GOT3 (cell line): ENCODE results near the gene POFUT1.
"Not testable (repeated sequence)": the region's sequence is repeated elsewhere in the genome, so short reads cannot be mapped to it uniquely, and the experiment has no call there.

ENCODE experiments used
- DNase-seq: peaks from one replicate; lab custom pipeline; 2025; ENCODE audit warnings: mixed read lengths; lab: John Stamatoyannopoulos, UW

POFUT1 gene

DNA sequence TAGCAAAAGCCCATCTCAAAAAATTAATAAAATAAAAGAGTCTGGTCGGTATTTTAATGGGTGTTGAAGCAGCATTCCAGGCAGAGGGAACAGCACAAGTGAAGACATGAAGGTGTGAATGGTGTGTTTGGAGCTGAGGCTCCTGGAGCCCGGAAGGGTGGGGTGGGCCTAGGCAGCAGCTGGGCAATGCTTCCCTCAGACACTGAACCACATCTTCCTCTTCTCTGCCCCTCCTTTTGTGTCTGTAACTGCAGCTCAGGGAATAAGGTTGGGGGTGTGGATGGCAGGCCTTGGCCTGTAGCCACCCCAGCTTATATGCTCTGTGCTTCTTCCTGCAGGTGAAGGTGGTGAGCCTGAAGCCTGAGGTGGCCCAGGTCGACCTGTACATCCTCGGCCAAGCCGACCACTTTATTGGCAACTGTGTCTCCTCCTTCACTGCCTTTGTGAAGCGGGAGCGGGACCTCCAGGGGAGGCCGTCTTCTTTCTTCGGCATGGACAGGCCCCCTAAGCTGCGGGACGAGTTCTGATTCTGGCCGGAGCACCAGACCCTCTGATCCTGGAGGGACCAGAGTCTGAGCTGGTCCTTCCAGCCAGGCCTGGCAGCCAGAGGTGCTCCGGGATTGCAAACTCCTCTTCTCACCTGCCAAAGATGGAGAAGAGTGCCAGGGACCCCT is 26.6 kb downstream of the POFUT1 start:
- DNase-seq: no peak

GRCh38 chr20:32235331-32236047 is 27.8 kb downstream of the POFUT1 start:
- DNase-seq: no peak

- no peak for DNase-seq
These were observed 28.4 kb downstream of the POFUT1 start for GRCh38 chr20:32236048-32236533.

DNA sequence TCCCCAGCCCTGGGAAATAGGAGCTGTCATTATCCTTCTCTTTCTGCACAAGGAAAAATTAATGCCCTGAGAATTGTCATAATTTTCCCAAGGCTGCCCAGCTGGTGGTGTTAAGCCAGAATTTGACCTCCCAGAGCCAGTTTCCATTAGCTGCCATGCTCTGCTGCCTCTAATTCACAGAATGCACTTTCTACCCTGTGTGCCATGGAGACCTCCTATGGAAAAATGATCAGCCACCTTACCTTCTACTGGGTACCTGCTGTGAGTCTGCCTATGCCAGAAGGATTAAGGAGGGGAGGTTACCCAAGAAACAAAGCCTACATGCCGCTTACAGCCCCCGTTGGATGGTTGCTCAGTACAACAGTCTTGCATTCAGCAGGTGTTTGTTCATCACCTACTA is 29.1 kb downstream of the POFUT1 start:
- no peak for DNase-seq

- DNase-seq: no peak
These were observed 29.7 kb downstream of the POFUT1 start for GRCh38 chr20:32237419-32237818.

DNA sequence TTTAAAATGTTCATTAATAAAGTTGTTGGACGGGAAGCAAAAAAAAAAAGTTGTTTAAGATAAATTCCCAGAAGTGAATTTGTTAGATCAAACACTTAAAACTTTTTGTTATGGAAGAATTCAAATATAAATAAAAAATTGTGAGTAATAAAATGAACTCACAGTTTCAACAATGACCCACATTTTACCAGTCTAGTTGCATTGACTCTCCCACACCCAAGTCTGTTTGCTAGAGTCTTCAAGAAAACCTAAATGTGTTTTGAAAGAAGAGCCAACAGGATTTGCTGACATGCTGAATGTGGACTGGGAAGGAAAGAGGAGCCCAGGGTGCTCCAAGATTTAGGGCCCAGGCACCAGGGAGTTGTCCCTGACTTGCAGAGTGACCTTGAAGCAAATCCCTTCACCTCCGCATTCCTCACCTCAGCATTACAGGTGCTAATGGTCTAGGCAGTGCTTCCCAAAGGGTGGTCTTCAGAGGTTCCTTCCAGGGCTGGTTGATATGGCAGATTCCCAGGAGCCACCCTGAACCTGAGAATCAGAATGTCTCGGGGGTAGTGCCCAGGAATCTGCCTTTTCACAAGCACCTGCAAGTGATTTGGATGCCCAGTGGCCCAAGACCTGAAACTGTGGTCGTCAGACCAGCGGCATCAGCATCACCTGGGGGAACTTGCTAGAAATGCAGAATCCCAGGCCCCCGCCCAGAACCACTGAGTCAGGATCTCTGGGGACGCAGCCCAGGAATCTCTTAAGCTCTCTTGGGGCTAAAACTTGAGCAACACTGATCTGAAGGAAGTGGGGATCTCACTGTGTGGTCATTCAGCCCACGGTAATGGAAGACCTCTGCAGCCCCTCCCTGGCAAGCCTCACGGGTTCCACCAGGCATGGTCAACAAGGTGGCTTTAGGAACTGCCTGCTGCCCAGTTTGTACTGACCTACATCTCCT is 31.1 kb downstream of the POFUT1 start:
- no peak for DNase-seq

- DNase-seq: no peak
These were observed 32.5 kb downstream of the POFUT1 start for GRCh38 chr20:32240205-32240604.

DNA sequence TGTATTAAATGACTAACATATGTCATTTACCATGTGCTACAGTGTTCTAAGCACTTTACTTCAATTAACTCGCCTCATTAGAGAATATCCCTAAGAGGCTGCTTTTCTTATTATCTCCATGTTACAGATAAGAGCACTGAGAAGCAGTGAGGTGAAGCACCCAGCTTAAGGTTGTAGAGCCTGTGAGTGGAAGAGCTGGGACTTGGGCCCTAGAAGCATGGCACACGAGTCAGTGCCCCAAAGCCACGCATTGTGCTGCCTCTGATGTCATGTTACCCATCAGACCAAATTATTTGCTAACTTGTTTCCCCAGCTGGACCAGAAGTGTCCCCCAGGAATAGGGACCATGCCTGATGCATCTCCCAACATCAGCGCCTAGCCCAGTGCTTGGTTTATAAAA is 34.1 kb downstream of the POFUT1 start:
- no peak for DNase-seq

DNA sequence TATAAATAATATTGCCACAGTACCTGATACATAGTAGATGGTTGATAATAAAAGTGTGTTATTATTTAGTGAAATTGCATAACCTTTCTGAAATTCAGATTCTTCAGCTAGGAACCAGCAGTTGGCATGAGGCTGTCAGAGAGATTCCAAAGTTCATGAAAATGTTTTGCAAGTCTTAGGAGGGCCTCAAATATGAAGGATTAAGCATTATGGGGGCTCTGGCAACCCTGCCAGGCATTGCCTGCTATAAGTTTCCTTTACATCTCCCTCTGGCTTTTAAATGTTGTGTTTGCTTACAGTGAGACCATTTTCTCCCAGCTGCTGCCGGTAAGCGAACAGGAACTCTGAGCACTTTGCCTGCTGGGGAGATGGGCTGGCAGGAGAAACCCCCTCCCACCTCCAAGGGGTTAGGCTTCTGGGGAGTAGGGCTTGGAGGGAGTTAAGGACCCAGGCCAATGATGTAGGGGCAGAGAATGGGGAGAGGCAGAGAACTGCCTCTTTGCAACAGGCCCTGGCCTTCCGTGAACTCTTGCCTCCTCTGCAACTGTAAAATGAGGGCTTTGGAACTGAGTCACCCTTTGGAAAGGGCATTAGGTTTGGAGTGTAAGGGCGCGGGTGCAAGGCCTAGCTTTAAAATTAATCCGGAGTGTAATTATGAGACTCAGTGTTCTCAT is 36.6 kb downstream of the POFUT1 start:
- DNase-seq: no peak

GRCh38 chr20:32244959-32245358 is 37.3 kb downstream of the POFUT1 start:
- DNase-seq: no peak

- not testable (repeated sequence) for DNase-seq
These were observed 38.5 kb downstream of the POFUT1 start for GRCh38 chr20:32246208-32246607.

GRCh38 chr20:32248043-32248442 is 40.4 kb downstream of the POFUT1 start:
- no peak for DNase-seq

DNA sequence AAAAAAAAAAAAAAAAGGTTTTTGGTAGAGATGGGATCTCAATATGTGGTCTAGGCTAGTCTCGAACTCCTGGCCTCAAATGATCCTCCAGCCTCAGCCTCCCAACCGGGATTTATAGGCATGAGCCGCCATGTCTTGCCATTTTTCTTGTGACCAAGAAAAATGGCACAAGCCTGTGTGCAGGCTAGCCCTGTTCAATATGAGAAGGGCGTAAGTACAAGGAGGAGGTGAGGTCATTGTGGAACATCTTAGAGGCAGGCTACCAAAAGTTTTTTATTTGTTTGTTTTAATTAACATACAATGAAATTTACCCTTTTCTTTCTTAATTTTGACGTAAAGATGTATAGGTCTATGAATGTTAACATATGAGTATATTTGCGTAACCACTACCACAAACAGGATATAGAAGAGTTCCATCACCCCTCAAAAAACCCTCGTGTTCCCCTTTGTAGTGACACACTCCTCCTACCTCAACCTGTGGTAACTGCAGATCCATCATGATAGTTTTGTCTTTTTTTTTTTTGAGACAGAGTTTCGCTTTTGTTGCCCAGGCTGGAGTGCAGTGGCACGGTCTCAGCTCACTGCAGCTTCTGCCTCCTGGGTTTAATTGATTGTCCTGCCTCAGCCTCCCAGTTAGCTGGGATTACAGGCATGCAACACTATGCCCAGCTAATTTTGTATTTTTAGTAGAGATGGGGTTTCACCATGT is 41.5 kb downstream of the POFUT1 start:
- no peak for DNase-seq

- DNase-seq: no peak
These were observed 43.8 kb downstream of the POFUT1 start for GRCh38 chr20:32251470-32251869.

DNA sequence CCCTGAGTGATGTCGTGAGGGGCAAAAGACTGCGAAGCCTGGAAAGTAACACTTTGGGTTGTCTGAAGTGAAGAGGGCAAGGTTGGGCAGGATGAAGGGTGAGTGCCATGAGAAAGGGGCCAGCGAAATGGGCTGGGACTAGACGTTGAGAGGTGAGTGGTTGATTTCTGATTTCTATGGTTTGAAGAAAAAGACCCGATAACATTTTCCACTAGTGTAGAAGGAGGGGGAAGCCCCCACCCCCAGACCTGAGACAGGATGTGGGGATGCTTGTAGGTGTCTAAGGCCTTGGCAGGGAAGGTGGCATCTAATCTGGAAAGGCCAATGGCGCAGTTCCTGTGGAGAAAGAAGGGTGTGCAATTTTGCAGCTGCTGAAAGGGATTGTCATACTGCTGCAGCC is 44.5 kb downstream of the POFUT1 start:
- DNase-seq: no peak

DNA sequence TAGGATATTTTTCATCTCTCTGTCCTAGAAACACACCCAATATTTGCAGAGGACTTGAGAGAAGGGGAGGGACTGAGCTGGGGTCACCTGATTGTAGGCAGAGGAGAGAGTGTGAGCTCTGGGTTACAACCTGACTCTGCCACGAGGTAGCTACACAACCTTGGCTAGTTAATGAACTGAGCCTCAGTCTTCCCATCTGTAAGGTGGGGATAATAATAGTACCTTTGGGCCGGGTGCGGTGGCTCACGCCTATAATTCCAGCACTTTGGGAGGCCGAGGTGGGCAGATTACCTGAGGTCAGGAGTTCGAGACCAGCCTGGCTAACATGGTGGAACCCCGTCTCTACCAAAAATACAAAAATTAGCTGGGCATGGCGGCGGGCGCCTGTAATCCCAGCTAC is 53.3 kb downstream of the POFUT1 start:
- DNase-seq: not testable (repeated sequence)

- DNase-seq: no peak
These were observed 54.0 kb downstream of the POFUT1 start for GRCh38 chr20:32261644-32262043.

- no peak for DNase-seq
These were observed 55.8 kb downstream of the POFUT1 start for GRCh38 chr20:32263398-32263954.

DNA sequence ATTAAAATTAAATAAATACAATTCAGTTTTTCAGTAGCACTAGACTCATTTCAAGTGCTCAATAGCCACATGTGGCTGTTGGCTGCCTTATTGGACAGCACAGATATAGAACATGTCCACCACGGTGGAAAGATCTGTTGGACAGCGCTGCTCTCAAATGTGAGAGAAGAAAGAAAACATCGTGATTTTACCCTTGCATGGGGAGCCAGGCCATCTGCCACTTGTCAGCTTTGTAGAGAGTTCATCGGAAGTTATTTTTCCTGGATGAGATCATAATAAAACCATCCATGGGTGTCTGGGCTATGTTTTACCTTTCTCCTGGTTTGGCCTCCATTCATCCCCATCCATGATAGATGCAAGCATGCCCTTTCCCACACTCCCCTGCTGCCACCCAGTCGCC is 63.9 kb downstream of the POFUT1 start:
- no peak for DNase-seq

DNA sequence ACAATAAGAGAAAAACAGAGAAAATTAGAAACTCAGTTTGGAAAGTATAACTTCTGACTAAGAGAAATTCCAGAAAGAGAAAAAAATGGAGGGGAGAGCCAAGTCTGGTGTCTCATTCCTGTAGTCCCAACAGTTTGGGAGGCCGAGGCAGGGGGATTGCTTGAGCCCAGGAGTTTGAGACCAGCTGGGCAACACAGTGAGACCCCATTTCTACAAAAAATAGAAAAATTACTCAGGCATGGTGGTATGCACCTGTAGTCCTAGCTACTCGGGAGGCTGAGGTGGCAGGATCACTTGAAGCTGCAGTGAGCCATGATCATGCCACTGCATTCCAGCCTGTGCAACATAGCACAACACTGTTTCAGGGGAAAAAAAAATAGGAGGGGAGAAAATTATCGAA is 66.7 kb downstream of the POFUT1 start:
- DNase-seq: no peak

- not testable (repeated sequence) for DNase-seq
These were observed 67.5 kb downstream of the POFUT1 start for GRCh38 chr20:32275163-32275562.
